Measurements from ENCODE around the gene PPY. TPM values are rescaled to one million over a fixed set of nuclear protein-coding genes. Genes with fewer than 3 reads are reported as not detected.
"Not testable (repeated sequence)": the region's sequence is repeated elsewhere in the genome, so short reads cannot be mapped to it uniquely, and the experiment has no call there.

PPY gene
- total RNA-seq, 5 donors from 2014 or later (not counting 1 experiment from before 2014, with no cell fraction given), result not detected

GRCh38 chr17:43931062-43931571 is 11.2 kb downstream of the PPY start:
- Histone ChIP-seq H3K36me3 (ENCODE audit: control insufficient read depth in 2 of 2, extremely low read depth in 1 of 2, insufficient read depth in 1 of 2, low read length in 1 of 2) (no peaks in the 10 kb centered on the region), H3K27me3 (replicated peaks in 1 of 2; ENCODE audit: control insufficient read depth in 2 of 2, extremely low read depth in 1 of 2, insufficient read depth in 2 of 2, low read length in 1 of 2) (peaks cover 0 to 21% of the 10 kb centered on the region in 2 experiments), H3K4me1 (ENCODE audit: control insufficient read depth in 1 of 2, extremely low read depth in 1 of 2, insufficient read depth in 2 of 2, low read length in 2 of 2) (peaks cover 3 to 15% of the 10 kb centered on the region in 2 experiments), H3K9me3 (no peaks in the 10 kb centered on the region), H3K27ac (ENCODE audit: low read length) (no peak overlapping the region), H3K4me3 (ENCODE audit: control insufficient read depth in 1 of 2, extremely low read depth in 1 of 2, low read length in 1 of 2) (no peak overlapping the region)
- ChIA-PET POLR2A (no interaction called here), CTCF (interaction anchor here in 1 of 2 donors (0.5 to 0.7 kb wide), 2 partner anchors 44 to 48 kb away, joined by 3 to 5 read pairs; no protein-coding TSS in a partner anchor)
- H3K27ac Mint-ChIP-seq, result no peak overlapping the region
- no peak overlapping the region for H3K4me3 Mint-ChIP-seq
- WGBS (ENCODE audit: insufficient coverage), result 87% methylated on average over 4 of the region's 5 CpGs
- peaks cover 0 to 14% of the 10 kb centered on the region in 2 donors for H3K27me3 Mint-ChIP-seq
- no peaks in the 10 kb centered on the region for H3K36me3 Mint-ChIP-seq
- peaks cover 24 to 29% (median 25%) of the 10 kb centered on the region in 3 donors for H3K4me1 Mint-ChIP-seq
- DNase-seq, result no peak
- ATAC-seq (replicated peaks in 1 of 4), result no peak
- no peaks in the 10 kb centered on the region for H3K9me3 Mint-ChIP-seq

- Mint-ChIP-seq H3K36me3 (no peaks in the 10 kb centered on the region), H3K4me1 (peaks cover 24 to 29% (median 25%) of the 10 kb centered on the region in 3 donors), H3K9me3 (no peaks in the 10 kb centered on the region), H3K27me3 (peaks cover 0 to 18% of the 10 kb centered on the region in 2 donors), H3K4me3 (peak overlapping the region in 1 of 3 donors; percentile 90), H3K27ac (peak overlapping the region in 1 of 2 donors; percentile 50)
- WGBS (ENCODE audit: insufficient coverage), result no CpG with 5 or more reads among the region's 1 CpG
- Histone ChIP-seq H3K4me3 (ENCODE audit: control insufficient read depth in 1 of 2, extremely low read depth in 1 of 2, low read length in 1 of 2) (no peak overlapping the region), H3K36me3 (ENCODE audit: control insufficient read depth in 2 of 2, extremely low read depth in 1 of 2, insufficient read depth in 1 of 2, low read length in 1 of 2) (no peaks in the 10 kb centered on the region), H3K27ac (ENCODE audit: low read length) (no peak overlapping the region), H3K9me3 (no peaks in the 10 kb centered on the region), H3K27me3 (replicated peaks in 1 of 2; ENCODE audit: control insufficient read depth in 2 of 2, extremely low read depth in 1 of 2, insufficient read depth in 2 of 2, low read length in 1 of 2) (peaks cover 0 to 17% of the 10 kb centered on the region in 2 experiments), H3K4me1 (ENCODE audit: control insufficient read depth in 1 of 2, extremely low read depth in 1 of 2, insufficient read depth in 2 of 2, low read length in 2 of 2) (peaks cover 3 to 15% of the 10 kb centered on the region in 2 experiments)
- ChIA-PET POLR2A (interaction anchor here in 1 of 2 donors (0.6 kb wide), 1 partner anchor 31 kb away, joined by 3 read pairs; no protein-coding TSS in a partner anchor), CTCF (interaction anchor here (1.2 to 1.4 kb wide), 2 partner anchors 9 to 15 kb away, joined by 3 to 4 read pairs; no protein-coding TSS in a partner anchor)
- DNase-seq, result no peak
- ATAC-seq (replicated peaks in 1 of 4), result no peak
Observed at GRCh38 chr17:43928609-43929008, 13.7 kb downstream of the PPY start.

- not testable (repeated sequence) for H3K36me3 Mint-ChIP-seq; H3K9me3 Mint-ChIP-seq; H3K9me3 ChIP-seq; H3K36me3 ChIP-seq (ENCODE audit: control insufficient read depth in 2 of 2, extremely low read depth in 1 of 2, insufficient read depth in 1 of 2, low read length in 1 of 2)
- Mint-ChIP-seq H3K4me1 (peaks cover 24 to 29% (median 25%) of the 10 kb centered on the region in 3 donors), H3K4me3 (peak overlapping the region; percentile 80 to 90 (median 85)), H3K27me3 (peaks cover 0 to 18% of the 10 kb centered on the region in 2 donors), H3K27ac (peak overlapping the region; percentile 80 to 90)
- Histone ChIP-seq H3K4me3 (ENCODE audit: control insufficient read depth in 1 of 2, extremely low read depth in 1 of 2, low read length in 1 of 2) (peak overlapping the region; percentile 13 to 62), H3K27me3 (replicated peaks in 1 of 2; ENCODE audit: control insufficient read depth in 2 of 2, extremely low read depth in 1 of 2, insufficient read depth in 2 of 2, low read length in 1 of 2) (peaks cover 0 to 13% of the 10 kb centered on the region in 2 experiments), H3K4me1 (ENCODE audit: control insufficient read depth in 1 of 2, extremely low read depth in 1 of 2, insufficient read depth in 2 of 2, low read length in 2 of 2) (peaks cover 3 to 15% of the 10 kb centered on the region in 2 experiments), H3K27ac (ENCODE audit: low read length) (peak overlapping the region; percentile 44)
- CTCF ChIA-PET, result interaction anchor here (0.7 to 1.4 kb wide), 3 partner anchors 10 to 47 kb away, joined by 3 to 4 read pairs (median 3); no protein-coding TSS in a partner anchor
- DNase-seq (peak in 1 of 35 experiments; percentile 37), ATAC-seq (replicated peaks in 1 of 4) (peak; percentile 88 to 90 (median 88))
- POLR2A ChIA-PET, result interaction anchor here in 1 of 2 donors (0.6 kb wide), 1 partner anchor 21 kb away, joined by 6 read pairs; the partner anchor contains the start of gene MPP2
- no CpG with 5 or more reads among the region's 5 CpGs for WGBS (ENCODE audit: insufficient coverage)
Observed at GRCh38 chr17:43927929-43928328, 14.3 kb downstream of the PPY start.

GRCh38 chr17:43927060-43927864 is 15.0 kb downstream of the PPY start:
- H3K4me3 Mint-ChIP-seq, result peak overlapping the region; percentile 80 to 90 (median 85)
- peak; percentile 10 to 66 (median 42) for ATAC-seq (replicated peaks in 1 of 4)
- Histone ChIP-seq H3K27ac (ENCODE audit: low read length) (peak overlapping the region; percentile 44), H3K4me1 (ENCODE audit: control insufficient read depth in 1 of 2, extremely low read depth in 1 of 2, insufficient read depth in 2 of 2, low read length in 2 of 2) (peaks cover 3 to 15% of the 10 kb centered on the region in 2 experiments), H3K27me3 (replicated peaks in 1 of 2; ENCODE audit: control insufficient read depth in 2 of 2, extremely low read depth in 1 of 2, insufficient read depth in 2 of 2, low read length in 1 of 2) (peaks cover 0 to 13% of the 10 kb centered on the region in 2 experiments), H3K9me3 (no peaks in the 10 kb centered on the region), H3K4me3 (ENCODE audit: control insufficient read depth in 1 of 2, extremely low read depth in 1 of 2, low read length in 1 of 2) (peak overlapping the region; percentile 13 to 62), H3K36me3 (ENCODE audit: control insufficient read depth in 2 of 2, extremely low read depth in 1 of 2, insufficient read depth in 1 of 2, low read length in 1 of 2) (no peaks in the 10 kb centered on the region)
- POLR2A ChIA-PET, result interaction anchor here in 1 of 2 donors (0.6 kb wide), 1 partner anchor 20 kb away, joined by 6 read pairs; the partner anchor contains the start of gene MPP2
- peak in 7 of 35 experiments; percentile 11 to 27 (median 24) for DNase-seq
- H3K4me1 Mint-ChIP-seq, result peaks cover 24 to 29% (median 25%) of the 10 kb centered on the region in 3 donors
- peak overlapping the region; percentile 80 to 90 for H3K27ac Mint-ChIP-seq
- WGBS (ENCODE audit: insufficient coverage), result 28% methylated on average over 21 of the region's 42 CpGs
- H3K9me3 Mint-ChIP-seq, result no peaks in the 10 kb centered on the region
- no peaks in the 10 kb centered on the region for H3K36me3 Mint-ChIP-seq
- peaks cover 0 to 18% of the 10 kb centered on the region in 2 donors for H3K27me3 Mint-ChIP-seq
- CTCF ChIA-PET, result interaction anchor here in 1 of 2 donors (1.2 kb wide), 1 partner anchor 11 kb away, joined by 4 read pairs; no protein-coding TSS in a partner anchor

- H3K4me1 ChIP-seq (ENCODE audit: control insufficient read depth in 1 of 2, extremely low read depth in 1 of 2, insufficient read depth in 2 of 2, low read length in 2 of 2), result peaks cover 3 to 15% of the 10 kb centered on the region in 2 experiments
- H3K36me3 ChIP-seq (ENCODE audit: control insufficient read depth in 2 of 2, extremely low read depth in 1 of 2, insufficient read depth in 1 of 2, low read length in 1 of 2), result no peaks in the 10 kb centered on the region
- peaks cover 0 to 19% of the 10 kb centered on the region in 2 experiments for H3K27me3 ChIP-seq (replicated peaks in 1 of 2; ENCODE audit: control insufficient read depth in 2 of 2, extremely low read depth in 1 of 2, insufficient read depth in 2 of 2, low read length in 1 of 2)
- H3K9me3 Mint-ChIP-seq, result no peaks in the 10 kb centered on the region
- no peaks in the 10 kb centered on the region for H3K36me3 Mint-ChIP-seq
- H3K4me3 ChIP-seq (ENCODE audit: control insufficient read depth in 1 of 2, extremely low read depth in 1 of 2, low read length in 1 of 2), result no peak overlapping the region
- H3K27me3 Mint-ChIP-seq, result peaks cover 0 to 18% of the 10 kb centered on the region in 2 donors
- H3K4me1 Mint-ChIP-seq, result peaks cover 21 to 25% (median 21%) of the 10 kb centered on the region in 3 donors
- ChIA-PET CTCF (no interaction called here), POLR2A (interaction anchor here (0.6 kb wide), 2 partner anchors 59 to 140 kb away, joined by 3 to 9 read pairs; no protein-coding TSS in a partner anchor)
- no peak for ATAC-seq (replicated peaks in 1 of 4)
- DNase-seq, result no peak
- WGBS (ENCODE audit: insufficient coverage), result 57% methylated on average over 1 of the region's 2 CpGs
- no peak overlapping the region for H3K27ac ChIP-seq (ENCODE audit: low read length)
- no peak overlapping the region for H3K27ac Mint-ChIP-seq
- H3K4me3 Mint-ChIP-seq, result no peak overlapping the region
- H3K9me3 ChIP-seq, result no peaks in the 10 kb centered on the region
Observed at GRCh38 chr17:43924558-43924957, 17.7 kb downstream of the PPY start.
